Measurements from ENCODE around the gene ARTN. TPM values are rescaled to one million over a fixed set of nuclear protein-coding genes. Genes with fewer than 3 reads are reported as not detected.

The ARTN gene
- total and polyA plus RNA-seq, 4 donors, result 1.8 to 4.9 (median 2.1) TPM; not detected in 1

DNA sequence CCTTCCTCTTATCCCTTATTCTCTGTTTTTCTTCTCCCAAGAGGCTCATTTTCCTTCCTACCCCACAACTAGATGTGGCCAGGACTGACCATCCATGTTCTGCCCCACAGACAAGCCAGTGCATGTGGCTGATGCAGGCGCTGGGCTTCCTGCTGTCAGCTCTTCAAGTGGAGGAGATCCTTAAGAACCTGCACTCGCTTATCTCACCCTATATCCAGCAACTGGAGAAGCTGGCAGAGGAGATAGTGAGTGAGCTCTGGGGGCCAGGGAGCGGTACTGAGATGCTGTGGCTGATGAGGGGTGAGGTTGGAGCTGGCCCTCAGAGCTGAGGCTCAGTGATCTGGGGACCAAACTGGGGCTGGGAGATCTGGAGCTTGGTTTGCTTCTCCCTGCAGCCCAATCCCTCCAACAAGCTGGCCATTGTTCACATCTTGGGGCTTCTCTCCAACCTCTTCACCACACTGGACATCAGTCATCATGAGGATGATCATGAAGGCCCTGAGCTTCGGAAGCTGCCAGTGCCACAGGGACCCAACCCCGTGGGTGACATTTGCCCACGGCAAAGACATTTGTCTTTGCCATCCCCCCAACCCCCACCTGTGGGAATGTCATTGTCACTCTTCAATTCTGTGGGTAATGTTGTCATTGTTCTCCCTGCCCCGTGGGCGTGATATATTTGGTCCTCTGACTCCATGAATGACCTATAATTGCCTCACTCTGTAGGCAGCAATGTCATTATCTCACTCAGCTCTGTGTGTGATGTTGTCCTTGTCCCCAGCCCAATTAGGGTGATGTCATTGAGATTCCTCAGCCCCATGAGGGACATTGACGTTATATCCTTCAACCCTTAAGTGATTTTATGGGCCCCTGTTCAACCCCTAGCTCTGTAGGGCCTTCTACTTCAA, 25.0 kb downstream of the ARTN start:
- Histone ChIP-seq H3K27me3 (ENCODE audit: control insufficient read depth in 1 of 2, insufficient read depth in 2 of 2, low read length in 1 of 2) (no peaks in the 10 kb centered on the region), H3K9me3 (ENCODE audit: control insufficient read depth, low read length) (no peaks in the 10 kb centered on the region), H3K27ac (ENCODE audit: low read depth in 1 of 2, low read length in 2 of 2) (no peak overlapping the region), H3K4me3 (ENCODE audit: low read length in 2 of 2) (no peak overlapping the region), H3K4me1 (ENCODE audit: control insufficient read depth in 1 of 2, insufficient read depth in 2 of 2, low read length in 2 of 2) (no peaks in the 10 kb centered on the region), H3K36me3 (ENCODE audit: control insufficient read depth in 1 of 2, insufficient read depth in 2 of 2, low read length in 1 of 2) (peaks cover 0 to 21% of the 10 kb centered on the region in 2 donors)
- WGBS, 2 donors, result 79% methylated on average over 9 of the region's 9 CpGs
- ATAC-seq (ENCODE audit: low FRiP score) (no peak), DNase-seq (no peak)
- intact Hi-C loops (cut with DNase I), result no loop called here

DNA sequence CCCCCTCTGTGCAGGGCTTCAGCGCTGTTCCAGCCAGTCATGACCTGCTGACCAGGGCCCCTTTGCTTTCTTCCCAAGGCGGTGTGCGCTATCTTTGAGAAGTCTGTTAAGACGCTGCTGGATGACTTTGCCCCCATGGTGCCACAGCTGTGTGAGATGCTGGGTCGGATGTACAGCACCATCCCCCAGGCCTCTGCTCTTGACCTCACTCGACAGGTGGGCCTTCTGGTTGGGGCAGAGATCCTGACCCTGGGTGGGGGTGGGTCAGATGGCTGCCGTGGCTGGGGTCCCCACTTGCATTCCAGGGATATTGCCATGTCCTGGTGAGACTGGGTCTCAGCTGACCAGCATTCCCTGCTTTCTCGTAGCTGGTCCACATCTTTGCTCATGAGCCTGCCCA, 27.2 kb downstream of the ARTN start:
- no peak for DNase-seq
- Histone ChIP-seq H3K36me3 (ENCODE audit: control insufficient read depth in 1 of 2, insufficient read depth in 2 of 2, low read length in 1 of 2) (peaks cover 0 to 23% of the 10 kb centered on the region in 2 donors), H3K4me1 (ENCODE audit: control insufficient read depth in 1 of 2, insufficient read depth in 2 of 2, low read length in 2 of 2) (no peaks in the 10 kb centered on the region), H3K9me3 (ENCODE audit: control insufficient read depth, low read length) (no peaks in the 10 kb centered on the region), H3K27ac (ENCODE audit: low read depth in 1 of 2, low read length in 2 of 2) (no peak overlapping the region), H3K27me3 (ENCODE audit: control insufficient read depth in 1 of 2, insufficient read depth in 2 of 2, low read length in 1 of 2) (no peaks in the 10 kb centered on the region), H3K4me3 (ENCODE audit: low read length in 2 of 2) (no peak overlapping the region)
- intact Hi-C loops (cut with DNase I), result no loop called here
- 91 to 92% methylated on average over 8 of the region's 8 CpGs for WGBS, 2 donors
- no peak for ATAC-seq (ENCODE audit: low FRiP score)

DNA sequence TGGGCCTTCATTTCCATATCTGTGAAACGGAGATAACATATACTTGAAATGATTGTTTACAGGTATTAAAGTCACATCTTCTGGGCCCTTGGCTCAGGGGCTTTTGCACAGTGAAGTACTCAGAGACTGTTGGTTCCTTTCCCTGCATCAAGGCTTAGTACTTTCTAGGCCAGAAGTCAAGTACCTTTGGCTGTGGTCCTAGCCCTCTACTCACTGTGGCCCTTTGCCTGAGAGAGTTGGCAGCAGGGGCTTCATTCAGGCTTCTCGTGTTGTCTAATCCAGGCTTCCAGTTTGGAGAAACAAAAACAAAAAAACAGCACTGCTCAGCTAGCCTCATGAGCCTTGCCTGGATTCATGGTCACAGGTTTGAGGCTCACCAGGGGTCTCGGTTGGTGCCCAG, 28.1 kb downstream of the ARTN start:
- WGBS, 2 donors, result 76 to 81% methylated on average over 3 of the region's 3 CpGs
- Histone ChIP-seq H3K27me3 (ENCODE audit: control insufficient read depth in 1 of 2, insufficient read depth in 2 of 2, low read length in 1 of 2) (no peaks in the 10 kb centered on the region), H3K9me3 (ENCODE audit: control insufficient read depth, low read length) (no peaks in the 10 kb centered on the region), H3K36me3 (ENCODE audit: control insufficient read depth in 1 of 2, insufficient read depth in 2 of 2, low read length in 1 of 2) (peaks cover 0 to 23% of the 10 kb centered on the region in 2 donors), H3K4me1 (ENCODE audit: control insufficient read depth in 1 of 2, insufficient read depth in 2 of 2, low read length in 2 of 2) (no peaks in the 10 kb centered on the region), H3K27ac (ENCODE audit: low read depth in 1 of 2, low read length in 2 of 2) (no peak overlapping the region), H3K4me3 (ENCODE audit: low read length in 2 of 2) (no peak overlapping the region)
- ATAC-seq (ENCODE audit: low FRiP score) (no peak), DNase-seq (no peak)
- intact Hi-C loops (cut with DNase I), result no loop called here

- no peak overlapping the region for H3K27ac ChIP-seq (ENCODE audit: low read depth in 1 of 2, low read length in 2 of 2)
- no peak for ATAC-seq (ENCODE audit: low FRiP score)
- H3K36me3 ChIP-seq (ENCODE audit: control insufficient read depth in 1 of 2, insufficient read depth in 2 of 2, low read length in 1 of 2), result peaks cover 0 to 21% of the 10 kb centered on the region in 2 donors
Observed at GRCh38 chr1:43962324-43962723, 28.7 kb downstream of the ARTN start.

DNA sequence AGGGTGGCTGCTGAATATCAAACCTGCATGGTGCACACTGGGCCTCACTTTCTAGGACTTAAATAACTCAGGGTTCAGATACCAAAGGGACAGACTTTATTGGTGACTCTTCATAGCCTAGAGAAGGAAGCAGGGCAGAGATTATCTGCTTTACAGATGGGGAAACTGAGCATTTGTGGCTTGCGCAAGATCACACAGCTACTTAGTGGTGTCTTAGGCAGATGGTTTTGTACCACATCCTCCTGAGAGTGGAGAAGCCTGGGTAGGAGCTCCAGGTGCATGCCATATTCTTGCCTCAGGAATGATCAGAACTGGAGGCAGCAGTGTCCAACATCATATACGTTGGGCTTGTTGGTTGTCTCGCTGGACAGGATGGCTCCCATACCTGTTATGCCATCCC, 29.4 kb downstream of the ARTN start:
- DNase-seq, result no peak
- Histone ChIP-seq H3K27ac (ENCODE audit: low read depth in 1 of 2, low read length in 2 of 2) (no peak overlapping the region), H3K9me3 (ENCODE audit: control insufficient read depth, low read length) (no peaks in the 10 kb centered on the region), H3K4me1 (ENCODE audit: control insufficient read depth in 1 of 2, insufficient read depth in 2 of 2, low read length in 2 of 2) (no peaks in the 10 kb centered on the region), H3K27me3 (ENCODE audit: control insufficient read depth in 1 of 2, insufficient read depth in 2 of 2, low read length in 1 of 2) (no peaks in the 10 kb centered on the region), H3K36me3 (ENCODE audit: control insufficient read depth in 1 of 2, insufficient read depth in 2 of 2, low read length in 1 of 2) (peaks cover 0 to 14% of the 10 kb centered on the region in 2 donors), H3K4me3 (ENCODE audit: low read length in 2 of 2) (no peak overlapping the region)
- ATAC-seq (ENCODE audit: low FRiP score), result no peak
- intact Hi-C loops (cut with DNase I), result no loop called here
- 92 to 97% methylated on average over 3 of the region's 3 CpGs for WGBS, 2 donors

More at GRCh38 chr1:43962324-43962723, 28.7 kb downstream of the ARTN start:
- H3K27me3 ChIP-seq (ENCODE audit: control insufficient read depth in 1 of 2, insufficient read depth in 2 of 2, low read length in 1 of 2), result no peaks in the 10 kb centered on the region
- intact Hi-C loops (cut with DNase I), result no loop called here
- H3K4me3 ChIP-seq (ENCODE audit: low read length in 2 of 2), result no peak overlapping the region
- no peaks in the 10 kb centered on the region for H3K4me1 ChIP-seq (ENCODE audit: control insufficient read depth in 1 of 2, insufficient read depth in 2 of 2, low read length in 2 of 2)
- WGBS, 2 donors, result 76 to 84% methylated on average over 2 of the region's 2 CpGs
- DNase-seq, result no peak
- H3K9me3 ChIP-seq (ENCODE audit: control insufficient read depth, low read length), result no peaks in the 10 kb centered on the region

DNA sequence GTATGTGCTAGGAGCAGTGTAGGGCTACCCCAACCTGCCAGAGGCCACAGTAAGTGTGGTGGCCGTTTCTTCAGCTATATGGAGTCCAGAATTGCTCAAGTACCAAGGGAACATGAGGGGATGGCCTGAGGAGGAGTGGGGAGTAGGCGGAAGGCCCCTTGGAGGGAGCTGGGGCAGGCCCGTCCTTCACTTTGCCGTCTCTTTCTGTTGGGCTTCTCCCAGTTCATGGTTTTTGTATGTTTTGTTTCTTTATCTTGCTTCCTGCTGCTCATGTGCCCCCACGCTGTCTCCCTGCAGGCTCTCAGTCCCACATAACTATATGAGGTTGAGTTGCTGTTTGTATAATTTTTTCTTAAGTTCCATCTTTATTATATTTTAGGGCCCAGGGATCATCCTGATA, 30.3 kb downstream of the ARTN start:
- Histone ChIP-seq H3K27me3 (ENCODE audit: control insufficient read depth in 1 of 2, insufficient read depth in 2 of 2, low read length in 1 of 2) (no peaks in the 10 kb centered on the region), H3K36me3 (ENCODE audit: control insufficient read depth in 1 of 2, insufficient read depth in 2 of 2, low read length in 1 of 2) (peaks cover 0 to 10% of the 10 kb centered on the region in 2 donors), H3K27ac (ENCODE audit: low read depth in 1 of 2, low read length in 2 of 2) (no peak overlapping the region), H3K4me3 (ENCODE audit: low read length in 2 of 2) (no peak overlapping the region), H3K9me3 (ENCODE audit: control insufficient read depth, low read length) (no peaks in the 10 kb centered on the region), H3K4me1 (ENCODE audit: control insufficient read depth in 1 of 2, insufficient read depth in 2 of 2, low read length in 2 of 2) (no peaks in the 10 kb centered on the region)
- intact Hi-C loops (cut with DNase I), result no loop called here
- ATAC-seq (ENCODE audit: low FRiP score) (no peak), DNase-seq (no peak)
- WGBS, 2 donors, result 52 to 59% methylated on average over 5 of the region's 5 CpGs

DNA sequence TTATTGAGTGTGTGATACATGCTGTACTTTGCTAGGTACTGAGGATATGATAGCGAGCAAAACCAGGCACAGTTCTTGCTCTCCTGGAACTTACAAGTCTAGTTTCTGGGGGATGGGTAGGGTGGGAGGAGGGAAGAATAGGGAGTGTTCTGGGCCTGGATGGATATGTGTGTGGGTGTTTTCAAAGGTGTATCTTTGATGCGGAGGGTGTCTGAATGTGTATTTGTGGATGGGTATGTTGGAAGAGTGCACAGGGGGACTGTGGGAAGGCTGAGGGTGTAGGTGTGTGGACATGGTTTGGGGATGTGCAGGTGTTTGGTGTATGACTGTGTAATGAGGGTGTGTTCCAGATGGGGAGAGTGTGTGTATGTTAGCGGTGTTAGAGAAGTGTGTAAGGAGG, 31.7 kb downstream of the ARTN start:
- WGBS, 2 donors, result 93 to 94% methylated on average over 3 of the region's 3 CpGs
- H3K36me3 ChIP-seq (ENCODE audit: control insufficient read depth in 1 of 2, insufficient read depth in 2 of 2, low read length in 1 of 2), result peaks cover 0 to 4% of the 10 kb centered on the region in 2 donors
- no peak for ATAC-seq (ENCODE audit: low FRiP score)

DNA sequence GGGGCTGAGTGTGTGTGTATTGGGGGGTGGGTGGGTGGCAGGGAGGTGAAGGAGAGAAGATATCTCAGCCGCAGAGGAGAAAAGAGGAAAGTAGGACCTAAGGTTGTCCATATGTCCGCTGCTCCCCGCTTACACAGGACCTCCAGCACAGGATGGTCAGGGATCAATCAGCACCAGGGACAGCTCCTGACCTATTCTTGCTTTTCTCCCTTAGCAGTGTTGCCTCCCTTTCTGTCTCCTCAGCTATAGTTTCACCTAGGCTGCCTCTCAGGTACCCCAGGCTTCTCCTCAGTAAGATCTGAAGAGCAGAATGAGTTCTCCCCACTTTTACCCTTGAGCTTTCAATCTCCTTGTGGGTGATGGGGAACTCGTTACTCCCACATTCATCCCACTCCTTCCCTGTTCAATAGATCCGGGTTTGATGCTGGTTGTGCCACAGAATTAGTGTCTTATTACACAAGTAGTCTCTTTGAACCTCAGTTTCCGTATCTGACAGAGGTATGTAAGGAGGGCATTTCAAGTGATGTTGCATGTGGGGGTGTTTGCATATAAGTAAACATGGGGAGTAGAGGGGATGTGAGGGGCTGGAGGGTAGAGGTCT, 34.8 kb downstream of the ARTN start:
- Histone ChIP-seq H3K9me3 (ENCODE audit: control insufficient read depth, low read length) (no peaks in the 10 kb centered on the region), H3K27ac (ENCODE audit: low read depth in 1 of 2, low read length in 2 of 2) (no peak overlapping the region), H3K36me3 (ENCODE audit: control insufficient read depth in 1 of 2, insufficient read depth in 2 of 2, low read length in 1 of 2) (peaks cover 0 to 2% of the 10 kb centered on the region in 2 donors), H3K4me3 (ENCODE audit: low read length in 2 of 2) (no peak overlapping the region), H3K27me3 (ENCODE audit: control insufficient read depth in 1 of 2, insufficient read depth in 2 of 2, low read length in 1 of 2) (no peaks in the 10 kb centered on the region), H3K4me1 (ENCODE audit: control insufficient read depth in 1 of 2, insufficient read depth in 2 of 2, low read length in 2 of 2) (no peaks in the 10 kb centered on the region)
- 83 to 84% methylated on average over 6 of the region's 6 CpGs for WGBS, 2 donors
- intact Hi-C loops (cut with DNase I), result no loop called here
- ATAC-seq (ENCODE audit: low FRiP score) (no peak), DNase-seq (no peak)

More for the DNA sequence above, 31.7 kb downstream of the ARTN start:
- Histone ChIP-seq H3K9me3 (ENCODE audit: control insufficient read depth, low read length) (no peaks in the 10 kb centered on the region), H3K4me1 (ENCODE audit: control insufficient read depth in 1 of 2, insufficient read depth in 2 of 2, low read length in 2 of 2) (no peaks in the 10 kb centered on the region), H3K4me3 (ENCODE audit: low read length in 2 of 2) (no peak overlapping the region), H3K27me3 (ENCODE audit: control insufficient read depth in 1 of 2, insufficient read depth in 2 of 2, low read length in 1 of 2) (no peaks in the 10 kb centered on the region), H3K27ac (ENCODE audit: low read depth in 1 of 2, low read length in 2 of 2) (no peak overlapping the region)
- DNase-seq, result no peak
- intact Hi-C loops (cut with DNase I), result no loop called here

GRCh38 chr1:43969416-43969745, 35.8 kb downstream of the ARTN start:
- 49 to 52% methylated on average over 7 of the region's 7 CpGs for WGBS, 2 donors
- Histone ChIP-seq H3K36me3 (ENCODE audit: control insufficient read depth in 1 of 2, insufficient read depth in 2 of 2, low read length in 1 of 2) (peaks cover 0 to 2% of the 10 kb centered on the region in 2 donors), H3K27me3 (ENCODE audit: control insufficient read depth in 1 of 2, insufficient read depth in 2 of 2, low read length in 1 of 2) (no peaks in the 10 kb centered on the region), H3K4me3 (ENCODE audit: low read length in 2 of 2) (no peak overlapping the region), H3K27ac (ENCODE audit: low read depth in 1 of 2, low read length in 2 of 2) (no peak overlapping the region), H3K9me3 (ENCODE audit: control insufficient read depth, low read length) (no peaks in the 10 kb centered on the region), H3K4me1 (ENCODE audit: control insufficient read depth in 1 of 2, insufficient read depth in 2 of 2, low read length in 2 of 2) (no peaks in the 10 kb centered on the region)
- intact Hi-C loops (cut with DNase I), result loop anchor here in 1 of 2 donors (1.0 kb wide), 1 partner anchor 23 kb away; the partner anchor contains the start of gene IPO13
- DNase-seq (no peak), ATAC-seq (ENCODE audit: low FRiP score) (no peak)
